Natural killer cell (primary cell): Measurements from ENCODE around the gene TGFB1. TPM values are rescaled to one million over a fixed set of nuclear protein-coding genes. Genes with fewer than 3 reads are reported as not detected.

ENCODE experiments used
- ATAC-seq, 3 donors: fragments of 150-1000 bp in 2 of 3; fragments of 200-7000 bp in 1 of 3; cut with Tn5 transposase; 1 replicate in 1 of 3; 2 replicates in 2 of 3; pipeline ENCODE4 v1.10.0; 2021; ENCODE audit warnings: mild to moderate bottlenecking in 2 of 3, moderate library complexity in 2 of 3
- DNase-seq, 2 donors: peaks; one replicate each; pipeline versions ENCODE4 v3.0.0 to v3.0.0-alpha.2; 2013 to 2021; ENCODE audit warnings: mixed read lengths in 1 of 2
- H3K27ac ChIP-seq: one replicate; pipeline ENCODE4 v1.5.1; 2013; ENCODE audit warnings: mild to moderate bottlenecking, low read length
- H3K27me3 ChIP-seq: one replicate; pipeline ENCODE4 v1.6.1; 2013; ENCODE audit warnings: low read length; ENCODE audit not compliant: control insufficient read depth, insufficient read depth
- H3K36me3 ChIP-seq: one replicate; pipeline ENCODE4 v1.6.1; 2013; ENCODE audit warnings: low read length; ENCODE audit not compliant: control insufficient read depth, insufficient read depth
- H3K4me1 ChIP-seq: one replicate; pipeline ENCODE4 v1.6.1; 2013; ENCODE audit warnings: low read length; ENCODE audit not compliant: control insufficient read depth, insufficient read depth
- H3K4me3 ChIP-seq: one replicate; pipeline ENCODE4 v1.5.1; 2013; ENCODE audit warnings: low read length
- H3K9me3 ChIP-seq: one replicate; pipeline ENCODE4 v1.6.1; 2013; ENCODE audit warnings: low read length; ENCODE audit not compliant: control insufficient read depth, insufficient read depth
- H3K27ac Mint-ChIP-seq, 2 donors: one replicate each; pipeline ENCODE4 v1.8.0; 2022; ENCODE audit warnings: mild to moderate bottlenecking in 2 of 2, mixed read lengths in 2 of 2, moderate library complexity in 1 of 2
- H3K27me3 Mint-ChIP-seq, 2 donors: one replicate each; pipeline ENCODE4 v1.8.0; 2022; ENCODE audit warnings: low read depth in 2 of 2, mixed read lengths in 2 of 2
- H3K36me3 Mint-ChIP-seq: one replicate; pipeline ENCODE4 v1.8.0; 2022; ENCODE audit warnings: mixed read lengths
- H3K4me1 Mint-ChIP-seq, 2 donors: one replicate each; pipeline ENCODE4 v1.8.0; 2022; ENCODE audit warnings: mixed read lengths in 2 of 2
- H3K4me3 Mint-ChIP-seq: one replicate; pipeline ENCODE4 v1.8.0; 2022; ENCODE audit warnings: mild to moderate bottlenecking, moderate library complexity, mixed read lengths
- H3K9me3 Mint-ChIP-seq, 2 donors: one replicate each; pipeline ENCODE4 v1.8.0; 2022; ENCODE audit warnings: mixed read lengths in 2 of 2
- WGBS: methylation state at CpG from one replicate; pipeline ENCODE4 v1.1.7; 2013; ENCODE audit warnings: missing lambda C conversion rate; ENCODE audit not compliant: insufficient coverage; 5-methylcytosine and 5-hydroxymethylcytosine counted together
- intact Hi-C: fragments of 100-400 bp; cut with micrococcal nuclease; formaldehyde crosslinking; loops from one replicate; pipeline ENCODE4 v1.14.2; 2022
- total RNA-seq, 4 donors: library from RNA; stranded (reverse); fragments of 120-200 nt in 1 of 4; gene quantifications; one replicate each; pipeline versions ENCODE4 v1.2.3 to v1.2.4, GENCODE V29; 2013 to 2022
- TF ChIP-seq, protein P1 (sequence below): fragments of 200-600 bp; IDR thresholded peaks from one replicate; pipeline ENCODE4 v1.8.0; 2022; ENCODE audit warnings: antibody characterized with exemption

Gene TGFB1
- total RNA-seq, 3 donors from 2014 or later (not counting 1 experiment from before 2014, with no cell fraction given), result 682 to 761 (median 729) TPM

DNA sequence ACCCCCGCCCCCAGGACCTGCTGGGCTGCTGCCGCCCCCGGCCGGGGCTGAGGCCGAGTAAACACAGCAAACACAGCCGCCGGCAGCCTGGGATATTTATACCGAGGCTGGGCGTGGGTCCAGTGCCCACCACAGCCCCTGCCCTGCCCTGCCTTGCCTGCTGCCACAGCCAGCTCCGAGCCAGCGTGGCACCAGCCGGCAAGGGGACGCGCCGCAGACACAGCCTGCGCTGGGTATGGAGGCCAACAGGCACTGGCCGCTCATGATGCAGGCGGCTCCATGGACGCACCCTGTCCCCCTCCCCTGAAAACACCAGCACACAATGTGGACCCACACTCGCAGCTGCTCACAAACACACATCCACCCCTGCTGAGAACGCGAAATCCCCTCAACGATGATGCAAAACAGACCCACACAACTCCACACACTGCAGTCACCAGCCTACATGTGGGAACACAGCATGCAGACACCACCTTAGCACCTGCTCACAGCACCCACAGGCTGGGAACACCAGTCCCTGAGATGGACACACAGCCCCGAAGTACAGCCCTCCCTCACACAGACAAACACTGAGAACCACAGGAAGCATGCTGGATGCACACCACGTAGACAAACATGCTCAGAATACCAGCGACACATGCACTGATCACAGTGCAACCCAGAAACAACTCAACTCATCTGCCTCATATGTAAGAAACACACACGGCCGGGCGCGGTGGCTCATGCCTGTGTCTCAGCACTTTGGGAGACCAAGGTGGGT is 27.6 kb downstream of the TGFB1 start:
- Mint-ChIP-seq H3K36me3 (no peaks in the 10 kb centered on the region), H3K9me3 (no peaks in the 10 kb centered on the region), H3K27ac (peak overlapping the region; percentile 94 to 97), H3K4me1 (peaks cover 73 to 82% of the 10 kb centered on the region in 2 donors), H3K27me3 (no peaks in the 10 kb centered on the region), H3K4me3 (peak overlapping the region; percentile 85)
- H3K27ac ChIP-seq, result peak overlapping the region; percentile 91
- WGBS, result 20% methylated on average over 30 of the region's 30 CpGs
- peaks cover 98% of the 10 kb centered on the region for H3K4me1 ChIP-seq
- TF ChIP-seq, protein P1, sequence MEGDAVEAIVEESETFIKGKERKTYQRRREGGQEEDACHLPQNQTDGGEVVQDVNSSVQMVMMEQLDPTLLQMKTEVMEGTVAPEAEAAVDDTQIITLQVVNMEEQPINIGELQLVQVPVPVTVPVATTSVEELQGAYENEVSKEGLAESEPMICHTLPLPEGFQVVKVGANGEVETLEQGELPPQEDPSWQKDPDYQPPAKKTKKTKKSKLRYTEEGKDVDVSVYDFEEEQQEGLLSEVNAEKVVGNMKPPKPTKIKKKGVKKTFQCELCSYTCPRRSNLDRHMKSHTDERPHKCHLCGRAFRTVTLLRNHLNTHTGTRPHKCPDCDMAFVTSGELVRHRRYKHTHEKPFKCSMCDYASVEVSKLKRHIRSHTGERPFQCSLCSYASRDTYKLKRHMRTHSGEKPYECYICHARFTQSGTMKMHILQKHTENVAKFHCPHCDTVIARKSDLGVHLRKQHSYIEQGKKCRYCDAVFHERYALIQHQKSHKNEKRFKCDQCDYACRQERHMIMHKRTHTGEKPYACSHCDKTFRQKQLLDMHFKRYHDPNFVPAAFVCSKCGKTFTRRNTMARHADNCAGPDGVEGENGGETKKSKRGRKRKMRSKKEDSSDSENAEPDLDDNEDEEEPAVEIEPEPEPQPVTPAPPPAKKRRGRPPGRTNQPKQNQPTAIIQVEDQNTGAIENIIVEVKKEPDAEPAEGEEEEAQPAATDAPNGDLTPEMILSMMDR, result no peak
- DNase-seq (peak; percentile 53 to 61), ATAC-seq (peak; percentile 6 to 10 (median 8))
- H3K36me3 ChIP-seq, result peaks cover 48% of the 10 kb centered on the region
- intact Hi-C loops, result loop anchor here (5.0 kb wide), 1 partner anchor 639 kb away; no protein-coding TSS in a partner anchor
- no peaks in the 10 kb centered on the region for H3K27me3 ChIP-seq
- peak overlapping the region; percentile 7 for H3K4me3 ChIP-seq
- no peaks in the 10 kb centered on the region for H3K9me3 ChIP-seq

DNA sequence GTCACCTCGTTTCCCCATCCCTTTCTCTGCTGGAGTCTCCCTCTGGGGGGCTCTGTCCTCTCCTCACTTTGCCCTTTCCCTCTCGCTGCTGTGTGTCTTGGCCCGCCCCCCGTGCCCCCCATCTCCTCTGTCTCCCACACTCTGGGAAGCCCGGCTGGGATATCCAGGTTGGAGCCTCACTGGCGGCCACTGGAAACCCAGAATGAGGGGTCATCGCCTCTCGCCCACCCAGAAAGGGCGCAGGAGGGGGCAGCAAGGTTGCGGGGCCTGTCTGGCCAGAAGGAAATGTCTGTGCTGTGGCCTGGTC is 28.1 kb downstream of the TGFB1 start:
- no peak overlapping the region for H3K4me3 ChIP-seq
- no peaks in the 10 kb centered on the region for H3K27me3 ChIP-seq
- DNase-seq, result no peak
- TF ChIP-seq, protein P1, result no peak
- H3K9me3 ChIP-seq, result no peaks in the 10 kb centered on the region
- H3K27ac ChIP-seq, result peak overlapping the region; percentile 91
- no peak for ATAC-seq
- Mint-ChIP-seq H3K36me3 (no peaks in the 10 kb centered on the region), H3K27ac (peak overlapping the region; percentile 94 to 97), H3K27me3 (no peaks in the 10 kb centered on the region), H3K4me1 (peaks cover 69 to 81% of the 10 kb centered on the region in 2 donors), H3K9me3 (no peaks in the 10 kb centered on the region), H3K4me3 (peak overlapping the region; percentile 91)
- H3K4me1 ChIP-seq, result peaks cover 98% of the 10 kb centered on the region
- H3K36me3 ChIP-seq, result peaks cover 50% of the 10 kb centered on the region
- intact Hi-C loops, result loop anchor here (5.0 kb wide), 1 partner anchor 638 kb away; no protein-coding TSS in a partner anchor
- 39% methylated on average over 10 of the region's 10 CpGs for WGBS

DNA sequence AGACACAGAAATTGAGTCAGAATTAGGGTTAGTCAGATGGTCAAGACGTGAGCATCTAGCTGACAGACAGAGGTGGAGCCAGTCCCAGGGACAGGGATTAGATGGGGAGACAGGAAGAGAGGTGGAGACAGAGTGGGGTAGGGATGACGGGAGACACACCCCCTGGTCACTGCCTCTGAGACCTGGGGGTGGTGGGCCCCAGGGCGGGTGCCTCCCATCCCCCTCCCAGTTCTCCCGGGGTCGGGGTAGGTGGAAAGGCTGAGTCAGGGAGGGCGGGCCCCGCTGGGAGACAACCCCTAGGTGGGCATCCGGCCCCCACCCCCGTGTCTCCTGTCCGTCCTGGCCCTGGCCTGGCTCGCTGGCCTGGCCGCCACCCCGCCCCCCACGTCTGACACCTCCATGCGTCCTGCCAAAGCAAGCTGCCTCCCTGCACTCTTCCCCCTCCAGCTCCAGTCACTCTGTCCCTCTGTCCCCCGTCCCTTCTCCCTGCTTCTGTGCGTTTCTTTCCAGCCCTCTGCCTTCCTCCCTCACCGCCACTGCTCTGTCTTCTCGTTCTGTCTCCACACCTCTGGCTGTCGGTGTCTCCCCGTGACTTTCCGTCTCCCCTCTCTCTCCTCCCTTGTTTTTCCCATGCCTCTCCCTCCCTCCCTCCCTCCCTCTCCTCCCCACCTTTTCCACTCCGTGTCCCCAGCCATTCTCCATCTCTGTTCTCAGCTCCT is 28.6 kb downstream of the TGFB1 start:
- Histone ChIP-seq H3K36me3 (peaks cover 50% of the 10 kb centered on the region), H3K9me3 (no peaks in the 10 kb centered on the region), H3K27ac (peak overlapping the region; percentile 91), H3K27me3 (no peaks in the 10 kb centered on the region), H3K4me3 (no peak overlapping the region), H3K4me1 (peaks cover 93% of the 10 kb centered on the region)
- intact Hi-C loops, result loop anchor here (5.0 kb wide), 1 partner anchor 638 kb away; no protein-coding TSS in a partner anchor
- ATAC-seq, result peak in 2 of 3 donors; percentile 5
- DNase-seq, result peak; percentile 52 to 73
- Mint-ChIP-seq H3K36me3 (no peaks in the 10 kb centered on the region), H3K27me3 (no peaks in the 10 kb centered on the region), H3K4me3 (peak overlapping the region; percentile 91), H3K4me1 (peaks cover 64 to 78% of the 10 kb centered on the region in 2 donors), H3K27ac (peak overlapping the region; percentile 94 to 97), H3K9me3 (no peaks in the 10 kb centered on the region)
- TF ChIP-seq, protein P1, result no peak
- WGBS, result 28% methylated on average over 23 of the region's 23 CpGs
